DMS114 treated with DMSO at 0.1 percent for 48 hours (cell line): ENCODE data around the gene IL1A.

Experiments used
- DNase-seq: peaks from one replicate; lab custom pipeline; 2025; ENCODE audit not compliant: unreplicated experiment; lab: John Stamatoyannopoulos, UW

IL1A gene

DNA sequence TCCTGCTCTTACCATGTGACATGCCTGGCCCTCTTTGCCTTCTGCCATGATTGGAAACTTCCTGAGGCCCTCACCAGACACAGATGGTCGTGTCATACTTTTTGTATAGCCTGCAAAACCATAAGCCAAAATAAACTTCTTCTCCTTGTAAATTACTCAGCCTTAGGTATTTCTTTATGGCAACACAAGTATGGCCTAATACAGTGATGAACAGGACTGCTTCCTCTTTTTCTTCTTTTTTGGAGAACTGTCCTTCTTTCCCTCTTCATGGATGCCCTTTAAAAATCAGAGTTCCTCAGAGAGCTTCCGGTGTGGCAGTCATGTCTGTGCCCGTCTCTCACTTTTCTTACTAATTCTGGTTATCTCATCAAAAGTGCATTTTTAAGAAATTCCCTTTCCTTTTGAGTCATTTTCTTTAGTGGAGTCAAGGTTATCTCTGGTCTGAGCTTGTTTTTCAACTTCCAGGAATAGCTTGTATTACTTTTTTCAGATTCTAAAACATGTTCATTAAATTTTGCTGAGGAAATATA is 9.2 kb upstream of the IL1A start:
- no peak for DNase-seq

DNA sequence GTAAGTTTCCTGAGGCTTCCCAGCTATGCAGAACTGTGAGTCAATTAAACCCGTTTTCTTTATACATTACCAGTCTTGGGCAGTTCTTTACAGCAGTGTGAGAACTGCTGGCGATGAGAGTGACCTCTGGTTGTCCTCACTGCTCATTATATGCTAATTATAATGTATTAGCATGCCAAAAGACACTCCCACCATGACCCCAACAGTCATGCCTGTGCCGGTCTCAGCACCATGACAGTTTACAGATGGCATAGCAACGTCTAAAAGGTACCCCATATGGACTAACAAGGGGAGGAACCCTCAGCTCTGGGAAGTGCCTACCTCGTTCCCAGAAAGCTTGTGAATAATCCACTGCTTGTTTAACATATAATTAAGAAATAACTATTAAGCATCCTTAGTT is 8.1 kb upstream of the IL1A start:
- DNase-seq, result no peak

DNA sequence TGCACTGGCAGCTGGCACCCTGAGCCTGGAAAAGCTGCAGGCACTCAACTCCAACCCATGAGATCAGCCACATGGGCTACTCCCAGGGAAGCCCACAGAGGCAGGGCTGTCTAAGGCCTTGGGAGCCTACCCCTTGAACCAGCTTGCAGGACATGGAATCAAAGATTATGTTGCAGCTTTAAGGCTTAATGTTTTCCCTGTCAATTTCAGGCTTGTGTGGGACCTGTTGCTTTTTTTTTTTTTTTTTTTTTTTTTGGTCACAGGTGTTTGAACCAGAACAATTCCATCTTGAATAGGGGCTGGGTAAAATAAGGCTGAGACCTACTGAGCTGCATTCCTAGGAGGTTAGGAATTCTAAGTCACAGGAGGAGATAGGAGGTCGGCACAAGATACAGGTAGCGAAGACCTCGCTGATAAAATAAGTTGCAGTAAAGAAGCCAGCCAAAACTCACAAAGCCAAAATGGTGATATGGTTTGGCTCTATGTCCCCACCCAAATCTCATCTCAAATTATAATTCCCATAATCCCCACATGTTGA is 7.5 kb upstream of the IL1A start:
- no peak for DNase-seq

DNA sequence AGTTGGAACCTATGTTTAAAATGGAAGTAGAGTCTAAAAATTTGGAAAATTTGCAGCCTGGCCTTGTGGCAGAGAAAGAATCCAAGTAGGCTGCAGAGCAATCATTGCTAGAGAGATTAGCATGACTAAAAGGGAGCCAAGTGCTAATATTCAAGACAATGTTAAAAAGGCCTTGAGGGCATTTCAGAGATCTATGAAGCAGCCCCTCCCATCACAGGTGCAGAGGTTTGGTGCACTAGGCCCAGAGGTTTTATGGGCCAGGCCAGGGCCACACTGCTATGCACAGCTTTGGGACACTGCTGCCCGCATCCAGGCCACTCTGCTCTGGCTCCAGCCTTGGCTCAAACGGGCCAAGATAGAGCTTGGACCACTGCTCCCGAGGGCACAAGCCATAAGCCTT is 6.7 kb upstream of the IL1A start:
- DNase-seq, result no peak

DNA sequence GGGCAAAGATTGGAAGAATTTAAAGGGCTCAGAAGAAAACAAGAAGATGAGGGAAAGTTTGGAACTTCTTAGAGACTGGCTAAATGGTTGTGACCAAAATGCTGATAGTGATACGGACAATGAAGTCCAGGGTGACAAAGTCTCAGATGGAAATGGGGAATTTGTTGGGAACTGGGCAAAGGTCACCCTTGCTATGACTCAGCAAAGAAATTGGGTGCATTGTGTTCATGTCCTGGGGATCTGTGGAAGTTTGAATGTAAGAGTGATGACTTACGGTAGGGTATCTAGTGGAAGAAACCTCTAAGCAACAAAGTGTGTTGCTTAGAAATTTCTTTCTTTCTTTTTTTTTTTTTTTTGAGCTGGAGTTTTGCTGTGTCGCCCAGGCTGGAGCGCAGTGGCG is 6.0 kb upstream of the IL1A start:
- DNase-seq, result no peak

DNA sequence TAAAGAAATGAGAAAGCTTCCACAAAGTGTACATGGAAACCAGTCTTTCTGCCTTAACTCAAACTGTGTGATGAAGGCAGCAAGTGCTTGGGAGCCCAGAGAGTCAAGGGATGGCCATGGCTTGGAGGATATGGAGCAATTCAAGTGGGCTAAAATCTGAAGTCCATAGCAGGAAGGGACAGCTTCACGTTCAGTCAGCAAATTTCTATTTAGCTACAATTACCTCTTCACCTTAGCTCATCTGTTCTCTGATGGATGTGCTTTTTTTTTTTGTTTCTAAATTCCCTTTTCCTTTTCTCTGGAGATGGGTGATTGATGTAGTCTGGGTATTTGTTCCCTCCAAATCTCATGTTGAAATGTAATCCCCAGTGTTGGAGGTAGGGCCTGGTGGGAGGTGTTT is 4.9 kb upstream of the IL1A start:
- no peak for DNase-seq

DNA sequence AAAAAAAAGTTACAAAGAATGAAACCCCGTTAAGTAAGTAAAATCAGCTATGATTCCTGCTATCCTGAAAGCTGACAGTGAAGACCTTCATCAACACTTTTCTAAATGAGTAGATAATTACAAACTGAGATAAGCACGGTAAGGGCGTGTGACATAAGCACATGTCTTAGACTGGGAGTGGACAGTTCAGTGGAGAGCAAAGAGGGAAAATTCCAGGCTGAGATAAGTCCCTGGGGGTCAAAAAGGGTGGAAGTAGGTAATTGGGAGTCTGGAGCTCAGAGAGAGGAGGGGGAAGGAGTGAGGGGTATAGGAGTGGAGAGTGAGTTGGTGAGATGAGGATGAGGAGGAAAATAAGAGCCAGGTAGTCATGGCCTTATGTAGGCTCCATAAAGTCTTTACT is 4.4 kb upstream of the IL1A start:
- no peak for DNase-seq

DNA sequence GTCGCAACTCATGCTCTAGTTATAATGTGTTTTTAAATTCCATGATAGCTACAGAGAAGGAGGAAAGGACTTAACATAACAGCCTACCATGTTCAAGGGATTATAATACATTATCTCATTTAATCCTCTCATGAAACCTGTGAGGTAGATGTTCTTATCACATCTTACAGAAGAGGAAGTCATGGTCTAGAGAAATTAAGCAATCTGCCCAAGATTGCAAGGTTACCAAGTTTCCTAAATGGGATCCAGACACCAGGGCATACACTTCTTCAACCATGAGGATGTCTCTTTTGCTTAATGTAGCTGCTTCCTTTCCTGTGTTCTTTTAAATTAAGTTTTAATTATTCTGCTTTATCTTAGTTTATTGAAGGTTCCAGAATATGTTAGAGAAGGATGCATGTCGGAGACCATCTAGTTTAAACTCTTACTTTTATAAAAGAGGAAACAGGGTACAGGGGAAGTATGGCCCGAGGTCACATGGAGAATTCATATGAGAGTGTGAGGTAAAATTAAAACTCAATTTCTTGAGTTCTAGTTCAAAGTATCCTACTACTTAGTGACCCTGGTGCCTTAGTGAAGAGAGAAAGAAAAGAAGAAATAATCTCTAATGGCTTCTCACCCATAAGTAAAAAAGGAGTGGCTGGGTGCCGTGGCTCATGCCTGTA is 3.6 kb upstream of the IL1A start:
- no peak for DNase-seq

DNA sequence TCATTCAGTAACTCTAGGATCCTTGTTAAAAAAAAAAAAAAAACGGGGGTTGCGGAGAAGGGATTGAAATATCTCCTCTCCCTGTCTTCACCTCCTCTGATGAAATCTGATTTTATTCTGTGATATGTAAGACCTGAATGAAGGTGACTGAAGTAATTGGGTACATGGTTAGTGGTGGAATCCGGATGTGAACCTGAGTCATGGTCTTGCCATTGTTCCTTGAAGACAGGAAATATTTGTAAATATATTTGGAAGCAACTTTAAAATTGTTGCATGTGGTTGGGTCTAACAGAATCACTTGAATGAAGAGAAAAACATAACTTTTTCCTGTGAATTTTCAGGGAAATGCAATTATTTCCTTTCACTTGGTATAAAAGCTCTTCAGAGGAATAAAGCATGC is 3.0 kb upstream of the IL1A start:
- no peak for DNase-seq

DNA sequence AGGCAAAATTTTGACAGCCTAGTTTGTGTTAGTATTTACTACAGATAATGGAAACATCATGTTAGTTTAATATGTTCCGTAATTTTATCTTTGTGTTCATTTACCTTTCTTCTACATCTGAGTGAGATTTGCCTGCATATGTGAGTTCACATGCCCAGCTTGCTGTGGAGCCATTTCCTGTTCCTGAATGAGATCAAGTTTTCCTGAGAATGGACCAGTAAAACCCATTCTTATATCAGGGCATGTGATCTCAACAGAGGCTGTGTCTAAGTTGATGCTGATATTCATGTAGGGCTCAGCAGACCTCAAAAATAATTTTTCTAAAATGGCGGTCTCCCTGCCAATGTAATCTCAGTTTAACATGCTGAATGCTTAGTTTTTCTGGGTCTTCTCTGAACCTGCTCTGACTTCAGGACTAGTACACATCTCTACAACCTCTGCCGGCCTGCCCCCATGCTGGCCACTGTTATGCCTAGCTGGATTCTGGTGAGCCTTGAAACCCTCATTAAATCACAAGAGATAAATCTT is 1.0 kb downstream of the IL1A start:
- no peak for DNase-seq

DNA sequence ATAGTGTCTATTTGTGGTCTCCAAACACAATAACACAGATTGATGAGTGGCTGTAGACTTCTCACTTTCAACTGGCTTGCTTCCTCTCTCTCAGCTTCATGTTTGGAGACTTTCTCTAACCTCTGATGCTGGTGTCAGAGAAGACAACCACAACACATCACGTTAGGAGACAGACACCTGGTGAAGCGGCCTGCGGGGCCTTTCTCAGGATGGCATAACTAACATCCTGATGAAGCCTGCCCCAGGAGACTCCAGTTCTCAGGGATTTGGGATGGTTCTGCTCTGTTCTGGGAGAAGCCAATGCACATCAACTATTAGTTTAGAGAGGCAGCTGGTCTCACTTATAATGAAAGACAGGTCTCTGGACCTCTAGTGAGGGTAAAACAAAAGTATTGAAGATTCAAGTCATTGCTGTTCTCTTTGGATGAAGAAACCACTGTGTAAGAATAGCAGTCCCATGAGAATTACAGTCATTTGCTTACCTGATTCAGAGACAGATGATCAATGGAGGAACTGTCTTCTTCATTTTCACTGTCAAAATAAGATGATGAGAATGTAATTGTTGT is 2.0 kb downstream of the IL1A start:
- no peak for DNase-seq

DNA sequence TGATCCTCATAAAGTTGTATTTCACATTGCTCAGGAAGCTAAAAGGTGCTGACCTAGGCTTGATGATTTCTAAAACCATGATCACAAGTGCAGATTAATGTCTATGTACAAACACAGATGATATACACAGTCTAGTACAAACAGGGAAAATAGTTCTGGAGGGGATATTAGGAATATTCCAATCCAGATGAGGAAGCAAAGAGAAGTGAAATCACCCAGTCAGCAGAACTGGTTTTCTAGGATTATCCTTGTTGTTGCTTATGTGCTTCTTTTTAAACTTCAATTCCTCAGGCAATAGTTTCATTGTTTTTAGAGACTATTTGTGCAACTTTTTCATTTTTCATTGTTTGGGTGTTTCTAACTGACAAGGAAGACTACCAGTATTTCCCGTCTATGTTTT is 4.7 kb downstream of the IL1A start:
- no peak for DNase-seq

DNA sequence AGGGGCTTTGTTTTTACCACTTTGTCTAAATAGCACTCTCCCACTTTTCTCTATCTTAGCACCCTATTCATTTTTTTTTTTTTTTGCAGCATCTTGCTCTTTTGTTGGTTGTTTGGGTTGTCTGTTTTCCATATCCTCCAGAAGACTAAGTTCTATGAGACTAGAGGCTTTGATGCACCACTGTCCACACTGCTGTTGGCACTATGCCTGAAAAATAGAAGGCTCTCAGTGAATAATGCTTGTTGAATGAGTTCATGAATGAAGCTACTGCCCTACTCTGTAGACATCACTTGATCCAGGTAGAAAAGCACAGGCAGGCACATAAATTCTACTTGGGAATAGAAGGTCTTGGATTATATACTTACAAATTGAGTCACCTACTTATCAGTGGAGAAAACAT is 7.3 kb downstream of the IL1A start:
- no peak for DNase-seq

DNA sequence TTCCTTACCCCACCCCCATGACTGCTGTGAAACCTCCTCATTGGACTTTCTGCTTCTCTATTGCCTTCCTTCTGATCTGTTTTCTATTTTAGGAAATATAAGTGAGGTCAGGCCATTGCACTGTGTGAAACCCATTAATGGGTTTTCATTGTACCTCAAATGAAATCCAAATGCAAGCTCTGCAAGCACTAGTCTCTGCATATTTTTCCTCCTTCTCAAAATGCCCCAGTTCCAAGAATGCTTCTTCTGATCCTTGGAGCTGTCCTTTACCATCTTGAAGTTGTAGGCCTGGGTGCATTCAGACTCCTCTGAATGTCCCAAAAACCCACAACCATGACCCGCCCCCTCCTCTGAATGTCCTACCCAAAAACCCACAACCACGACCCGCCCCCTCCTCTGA is 8.2 kb downstream of the IL1A start:
- DNase-seq, result no peak

DNA sequence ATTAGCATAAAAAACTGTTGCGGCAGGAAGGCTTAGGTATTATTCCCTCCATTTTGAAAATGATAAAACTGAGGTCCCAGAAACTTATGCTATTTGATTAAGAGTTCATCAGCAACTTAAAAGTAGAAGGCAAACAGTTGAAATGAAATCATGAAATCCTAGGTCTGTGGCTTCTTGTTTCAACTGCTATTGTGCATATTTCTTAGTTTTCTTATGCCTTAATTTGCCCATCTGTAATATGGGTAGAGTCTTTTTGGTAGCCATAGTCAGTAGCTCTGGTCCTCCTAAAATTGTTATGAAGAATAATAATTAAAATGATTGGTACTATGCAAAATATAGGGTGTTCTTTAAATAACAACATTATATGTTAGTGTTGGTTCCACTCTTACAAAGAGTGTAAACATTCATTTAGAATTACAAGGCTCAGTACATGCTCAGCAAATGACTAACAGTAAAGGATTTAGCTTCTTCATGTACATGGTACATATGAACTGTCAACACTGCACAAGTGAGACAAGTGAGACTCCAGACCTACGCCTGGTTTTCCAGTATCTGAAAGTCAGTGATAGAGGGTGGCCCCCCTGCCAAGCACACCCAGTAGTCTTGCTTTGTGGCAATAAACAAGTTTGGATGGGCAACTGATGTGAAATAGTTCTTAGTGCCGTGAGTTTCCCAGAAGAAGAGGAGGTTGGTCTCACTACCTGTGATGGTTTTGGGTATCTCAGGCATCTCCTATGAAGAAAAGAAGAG is 9.6 kb downstream of the IL1A start:
- DNase-seq, result no peak

DNA sequence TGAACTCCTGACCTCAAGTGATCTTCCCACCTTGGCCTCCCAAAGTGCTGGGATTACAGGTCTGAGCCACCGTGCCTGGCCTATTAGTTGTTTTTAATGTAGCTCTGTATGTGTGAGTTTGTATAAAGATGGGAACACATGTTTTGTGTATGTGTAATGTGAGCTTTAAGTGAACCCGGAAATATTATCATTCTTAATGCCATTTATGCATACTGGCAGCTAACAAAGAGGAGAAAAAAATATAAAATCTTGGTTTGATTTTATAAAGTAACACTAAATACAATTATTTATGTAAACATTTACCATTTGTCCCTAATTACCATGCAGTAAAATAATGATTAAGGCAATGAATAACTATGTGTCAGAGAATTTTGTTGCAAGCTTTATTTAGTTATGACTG is 10.7 kb downstream of the IL1A start:
- DNase-seq, result no peak

DNA sequence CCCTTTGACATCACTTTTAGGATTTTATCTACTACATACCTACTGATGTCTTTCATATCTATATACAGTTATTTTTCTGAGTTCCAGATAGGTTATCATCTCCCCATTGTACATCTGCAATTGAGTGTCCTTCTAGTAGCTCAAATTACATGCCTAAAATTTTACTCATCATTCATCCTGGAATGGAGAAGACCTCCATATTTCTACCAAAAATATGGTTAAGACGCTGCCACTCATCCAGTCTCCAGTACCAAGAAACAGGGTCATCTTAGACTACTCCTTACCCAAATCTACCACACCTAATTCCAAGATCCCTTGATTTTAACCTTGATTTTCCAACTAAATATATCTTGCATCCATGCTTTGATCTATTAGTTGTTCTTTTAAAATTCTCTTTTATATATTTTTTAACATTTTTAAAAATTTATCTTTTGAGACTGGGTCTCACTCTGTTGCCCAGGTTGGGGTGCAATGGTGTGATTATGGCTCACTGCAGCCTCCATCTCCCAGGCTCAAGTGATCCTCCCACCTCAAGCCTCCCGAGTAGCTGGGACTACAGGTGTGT is 11.3 kb downstream of the IL1A start:
- no peak for DNase-seq

DNA sequence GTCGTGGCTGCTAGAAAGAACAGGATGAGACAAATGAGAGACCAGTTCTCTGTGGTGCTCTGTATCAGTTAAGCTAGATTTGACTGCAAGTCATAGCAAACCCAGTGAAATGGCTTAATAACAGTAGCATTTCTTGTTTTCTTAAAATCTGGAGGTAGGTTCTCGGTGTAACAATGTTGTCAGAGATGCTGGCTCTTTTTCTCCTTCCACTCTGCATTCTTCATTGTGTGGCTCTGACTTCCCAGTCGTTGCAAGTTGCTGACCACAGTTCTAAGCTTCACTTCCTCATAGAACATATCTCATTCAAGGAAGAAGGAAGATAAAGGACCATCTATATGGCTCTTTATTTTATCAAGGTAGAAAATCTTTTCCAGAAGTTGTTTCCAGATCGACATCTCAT is 12.0 kb downstream of the IL1A start:
- no peak for DNase-seq

DNA sequence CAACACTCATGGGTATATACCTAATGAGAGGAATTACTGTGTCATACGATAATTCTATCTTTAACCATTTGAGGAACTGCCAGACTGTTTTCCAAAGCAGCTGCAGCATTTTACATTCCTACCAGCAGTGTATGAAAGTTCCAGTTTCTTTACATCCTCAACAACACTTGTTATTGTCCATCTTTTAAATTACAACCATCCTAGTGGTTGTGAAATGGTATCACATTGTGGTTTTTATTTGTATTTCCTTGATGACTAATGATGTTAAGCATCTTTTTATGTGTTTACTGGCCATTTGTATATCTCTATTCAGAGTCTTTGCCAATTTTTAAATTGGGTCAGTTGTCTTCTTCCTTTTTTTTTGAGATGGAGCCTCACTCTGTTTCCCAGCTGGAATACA is 15.9 kb downstream of the IL1A start:
- no peak for DNase-seq

DNA sequence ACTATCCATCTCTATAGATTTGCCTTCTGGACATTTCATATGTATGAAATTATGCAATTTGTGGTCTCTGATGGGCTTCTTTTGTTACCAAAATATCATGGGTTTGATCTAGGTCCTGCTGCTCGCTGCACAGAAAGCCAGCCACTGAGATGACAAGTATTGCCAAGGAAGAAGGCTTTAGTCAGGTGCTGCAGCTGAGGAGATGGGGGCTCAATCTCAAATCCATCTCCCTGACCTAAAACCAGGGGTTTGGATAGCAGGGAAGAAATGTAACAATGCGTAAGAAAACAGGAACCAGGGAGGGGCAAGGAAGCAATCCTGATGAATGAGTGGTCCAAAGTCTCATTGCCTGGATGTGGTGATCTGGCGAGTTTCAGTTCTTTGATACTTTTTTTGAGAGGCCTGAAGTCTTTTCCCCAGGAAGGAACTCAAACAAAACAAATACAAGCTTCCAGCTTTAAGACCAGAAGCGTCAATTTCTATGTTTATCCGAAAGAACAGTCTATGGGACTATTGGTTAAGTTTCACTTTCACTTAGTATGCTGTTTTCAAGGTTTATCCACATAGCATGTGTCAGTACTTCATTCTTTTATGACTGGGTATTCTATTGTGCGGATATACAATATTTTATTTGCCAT is 16.5 kb downstream of the IL1A start:
- DNase-seq, result no peak

DNA sequence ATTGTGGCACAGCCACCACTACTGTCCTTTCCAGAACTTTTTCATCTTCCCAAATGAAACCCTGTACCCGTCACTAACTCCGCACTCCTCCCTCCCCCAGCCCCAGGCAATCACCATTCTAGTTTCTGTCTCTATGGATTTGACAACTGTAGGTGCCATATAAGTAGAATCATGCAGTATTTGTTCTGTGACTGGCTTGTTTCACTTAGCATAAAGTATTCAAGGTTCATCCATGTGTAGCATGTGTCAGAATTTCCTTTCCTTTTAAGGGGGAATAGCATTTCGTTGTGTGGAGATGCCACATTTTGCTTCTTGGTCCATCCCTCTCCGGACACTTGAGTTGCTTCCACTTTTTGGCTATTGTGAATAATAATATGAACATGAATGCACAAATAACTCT is 19.0 kb downstream of the IL1A start:
- DNase-seq, result no peak
